GM12878 (cell line): ENCODE results near the gene UBR2. TPM values are rescaled to one million over a fixed set of nuclear protein-coding genes. Genes with fewer than 3 reads are reported as not detected.

Experiments
- ATAC-seq: fragments of 200-7000 bp; cut with Tn5 transposase; 3 replicates; pipeline ENCODE4 v1.9.1; 2020; ENCODE audit warnings: mild to moderate bottlenecking, moderate library complexity
- BruUV-seq: library from RNA; stranded (reverse); fragments of 400-500 nt; replicated peaks from 2 replicates; lab custom pipeline; 2021; lab: Mats Ljungman, UMichigan
- CTCF ChIA-PET: fragments of 300-600 bp; sonication (Branson Sonifier 250); formaldehyde crosslinking; extraction: SDS; loops from one replicate; lab custom pipeline; 2021; ENCODE audit warnings: inconsistent platforms; lab: Yijun Ruan, JAX
- POLR2A ChIA-PET: fragments of 350-600 bp; formaldehyde crosslinking; extraction: SDS; loops from one replicate; lab custom pipeline; 2021; ENCODE audit warnings: inconsistent platforms; lab: Charles Lee
- RAD21 ChIA-PET: fragments of 300-600 bp; sonication (Branson Sonifier 250); formaldehyde crosslinking; loops from one replicate; lab custom pipeline; 2023; ENCODE audit warnings: antibody characterized with exemption; ENCODE audit not compliant: unreplicated experiment; lab: Charles Lee
- SMC1A ChIA-PET: fragments of 300-600 bp; sonication (Branson Sonifier 250); formaldehyde crosslinking; loops from one replicate; lab custom pipeline; 2023; ENCODE audit not compliant: unreplicated experiment, uncharacterized antibody; lab: Charles Lee
- DNase-seq: peaks from one replicate; pipeline ENCODE4 v3.0.0-alpha.2; 2011; ENCODE audit warnings: low read depth, low spot score
- FAIRE-seq: peaks from 3 replicates; lab custom pipeline; 2011; peaks lifted over from hg19 to GRCh38; lab: Jason Lieb, UNC
- H2AFZ ChIP-seq: 2 replicates; pipeline ENCODE4 v1.6.0; 2011; ENCODE audit warnings: low read depth, low read length, control low read depth; ENCODE audit not compliant: control insufficient read depth
- H3K27ac ChIP-seq: 2 replicates; pipeline ENCODE4 v1.5.1; 2011; ENCODE audit warnings: control low read depth; ENCODE audit not compliant: control insufficient read depth, insufficient read depth
- H3K27me3 ChIP-seq, 2 experiments: replicated peaks in 1 of 2; 2 replicates each; pipeline versions ENCODE4 v1.6.0 to v1.6.1; 2011; ENCODE audit warnings: low read length in 1 of 2; ENCODE audit not compliant: control insufficient read depth in 2 of 2, insufficient read depth in 2 of 2
- H3K36me3 ChIP-seq, 2 experiments: 2 replicates each; pipeline ENCODE4 v1.5.1; 2011; ENCODE audit warnings: low read length in 1 of 2; ENCODE audit not compliant: control insufficient read depth in 2 of 2, insufficient read depth in 2 of 2
- H3K4me1 ChIP-seq: 2 replicates; pipeline ENCODE4 v1.6.1; 2011; ENCODE audit warnings: mild to moderate bottlenecking, low read length, moderate library complexity, mixed read lengths; ENCODE audit not compliant: control insufficient read depth, insufficient read depth
- H3K4me2 ChIP-seq: 2 replicates; pipeline ENCODE4 v1.6.0; 2011; ENCODE audit warnings: control low read depth; ENCODE audit not compliant: control insufficient read depth, insufficient read depth
- H3K4me3 ChIP-seq: fragments of 200-600 bp; sonication (generic); 2 replicates; pipeline ENCODE4 v1.5.1; 2016
- H3K79me2 ChIP-seq: 2 replicates; pipeline ENCODE4 v1.6.0; 2011; ENCODE audit warnings: low read length; ENCODE audit not compliant: control insufficient read depth, insufficient read depth
- H3K9ac ChIP-seq: 2 replicates; pipeline ENCODE4 v1.8.0; 2011; ENCODE audit warnings: low read length, control low read depth, mixed read lengths; ENCODE audit not compliant: control insufficient read depth, insufficient read depth
- H3K9me3 ChIP-seq: replicated peaks from 3 replicates; pipeline ENCODE4 v1.5.1; 2011; ENCODE audit warnings: mild to moderate bottlenecking, low read length; ENCODE audit not compliant: control insufficient read depth, insufficient read depth
- H4K20me1 ChIP-seq: 2 replicates; pipeline ENCODE4 v1.6.0; 2011; ENCODE audit not compliant: control insufficient read depth, insufficient read depth
- POLR2A ChIP-seq: IDR thresholded peaks from 2 replicates; pipeline ENCODE4 v1.6.1; 2011; ENCODE audit warnings: low read depth, mild to moderate bottlenecking, low read length
- POLR2AphosphoS2 ChIP-seq: IDR thresholded peaks from 2 replicates; pipeline ENCODE4 v1.6.1; 2011; ENCODE audit warnings: low read depth, mild to moderate bottlenecking, low read length, improper control_type of control experiment, moderate library complexity
- RUNX3 ChIP-seq: IDR thresholded peaks from 2 replicates; pipeline ENCODE4 v1.6.1; 2012; ENCODE audit warnings: low read length, inconsistent platforms
- ZZZ3 ChIP-seq: IDR thresholded peaks from 2 replicates; pipeline ENCODE4 v1.6.1; 2011; ENCODE audit warnings: low read depth; ENCODE audit not compliant: control insufficient read depth, insufficient read length
- WGBS: methylation state at CpG from one replicate; pipeline ENCODE4 v1.1.6; 2016; ENCODE audit warnings: low lambda C conversion rate; ENCODE audit not compliant: insufficient replicate concordance, insufficient coverage; ENCODE audit errors: missing lambda C conversion rate; 5-methylcytosine and 5-hydroxymethylcytosine counted together
- in situ Hi-C: fragments of 300-500 bp; cut with MboI; formaldehyde crosslinking; loops from 9 replicates; pipeline ENCODE4 v1.14.3; 2018; ENCODE audit warnings: mixed read lengths
- intact Hi-C: fragments of 100-400 bp; cut with micrococcal nuclease; formaldehyde crosslinking; loops from one replicate; pipeline ENCODE4 v1.14.2; 2022; ENCODE audit not compliant: unreplicated experiment
- polyA plus RNA-seq, 11 experiments: library from polyadenylated mRNA; depleted of rRNA in 4 of 11; unstranded in 6 of 11; stranded (reverse) in 5 of 11; fragments of >200 nt; fragmentation: Nextera tagmentation in 4 of 11; fragmentation: Illumina TruSeq in 1 of 11; extraction: Ambion mirVana in 4 of 11; extraction: Trizol in 1 of 11; gene quantifications; 1 replicate in 1 of 11; 2 replicates in 10 of 11; pipeline versions ENCODE4 v1.2.1 to v1.2.3, GENCODE V29; 2011 to 2016; ENCODE audit warnings: inconsistent platforms in 2 of 11, missing spikeins in 2 of 11, low read depth in 1 of 11
- total RNA-seq, 4 experiments: library from RNA; depleted of rRNA in 3 of 4; stranded (reverse); fragments of >200 nt in 3 of 4; fragmentation: Illumina TruSeq in 1 of 4; extraction: Trizol in 1 of 4; gene quantifications; 2 replicates each; pipeline versions ENCODE4 v1.2.1 to v1.2.3, GENCODE V29; 2013 to 2021

The UBR2 gene
- total and polyA plus RNA-seq, 10 of the 15 experiments (the other 5 are each of a cell fraction or from before 2014, with no cell fraction given) = 2.3 to 18.4 (median 9.6) TPM

DNA sequence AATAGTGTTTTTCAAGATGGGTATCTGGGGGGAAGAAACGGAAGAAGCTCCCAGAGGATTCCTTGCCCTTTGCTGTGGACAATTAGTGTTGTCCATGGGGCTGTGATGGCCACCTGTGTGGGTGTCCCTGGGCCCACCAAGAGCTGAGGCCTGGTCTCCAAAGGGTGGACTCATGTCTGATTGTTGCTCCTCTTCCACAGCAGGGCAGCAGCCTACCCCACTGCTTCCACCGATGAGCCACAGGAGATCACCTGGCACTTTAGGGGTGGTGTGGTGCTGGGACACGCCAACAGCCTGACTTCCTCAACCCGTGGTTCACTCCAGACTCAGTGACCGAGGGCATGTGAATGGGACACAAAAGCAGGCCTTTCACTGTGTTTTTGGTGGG lies 133.4 kb downstream of the UBR2 start:
- Histone ChIP-seq H3K4me3 (no peak overlapping the region), H3K27ac (no peak overlapping the region), H3K36me3 (peaks cover 0 to 3% of the 10 kb centered on the region in 2 experiments; a peak in 1 of 4 replicates), H2AFZ (no peak overlapping the region), H3K4me1 (no peaks in the 10 kb centered on the region), H3K79me2 (no peaks in the 10 kb centered on the region), H3K9me3 (no peaks in the 10 kb centered on the region), H4K20me1 (no peaks in the 10 kb centered on the region), H3K27me3 (no peaks in the 10 kb centered on the region), H3K9ac (no peak overlapping the region), H3K4me2 (no peak overlapping the region)
- BruUV-seq = no TSS peak
- in situ Hi-C loops = no loop called here
- ChIA-PET SMC1A (interaction anchor here (1.3 kb wide), 1 partner anchor 29 kb away, joined by 4 read pairs; no protein-coding TSS in a partner anchor), CTCF (interaction anchor here (1.1 to 1.3 kb wide), 2 partner anchors 29 to 60 kb away, joined by 3 read pairs; no protein-coding TSS in a partner anchor), RAD21 (no interaction called here), POLR2A (no interaction called here)
- TF ChIP-seq RUNX3 (no peak), POLR2A (0 out of 2 replicates have a peak, but pooled peaks have one; percentile 28), POLR2AphosphoS2 (0 out of 2 replicates have a peak, but pooled peaks have one; percentile 35)
- no peak for ATAC-seq
- DNase-seq = no peak
- intact Hi-C loops = no loop called here
- WGBS = 79% methylated on average over 5 of the region's 5 CpGs
- FAIRE-seq = no peak

DNA sequence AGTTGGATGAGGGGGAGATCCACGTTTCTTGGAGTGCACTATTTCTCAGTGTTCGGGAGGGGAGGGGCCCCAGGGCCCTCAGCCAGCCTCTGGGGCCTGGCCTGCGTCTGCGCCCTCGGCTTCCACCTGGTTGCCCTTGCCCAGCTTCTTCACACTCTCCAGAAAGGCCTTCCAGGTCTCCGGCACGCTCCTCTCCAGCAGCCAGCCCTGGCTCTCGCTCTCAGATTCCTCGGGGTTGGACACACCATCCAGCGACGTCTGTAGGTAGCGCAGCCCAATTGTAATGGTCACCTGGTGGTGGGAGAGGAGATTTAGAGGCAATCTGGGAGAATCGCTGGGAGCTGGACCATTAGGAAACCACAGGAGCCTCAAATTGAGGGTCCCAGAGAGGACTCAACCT lies 134.4 kb downstream of the UBR2 start:
- no peak overlapping the region for H3K4me3 ChIP-seq
- SMC1A ChIA-PET = no interaction called here
- intact Hi-C loops = no loop called here
- no peaks in the 10 kb centered on the region for H4K20me1 ChIP-seq
- H3K4me1 ChIP-seq = no peaks in the 10 kb centered on the region
- RAD21 ChIA-PET = no interaction called here
- WGBS = 88% methylated on average over 13 of the region's 13 CpGs
- H3K27me3 ChIP-seq = no peaks in the 10 kb centered on the region
- no peak for TF ChIP-seq ZZZ3
- H3K9ac ChIP-seq = no peak overlapping the region
- ATAC-seq = no peak
- FAIRE-seq = no peak
- CTCF ChIA-PET = interaction anchor here (1.3 kb wide), 1 partner anchor 28 kb away, joined by 3 read pairs; no protein-coding TSS in a partner anchor
- H3K79me2 ChIP-seq = no peaks in the 10 kb centered on the region
- H3K9me3 ChIP-seq = no peaks in the 10 kb centered on the region
- no peak overlapping the region for H3K4me2 ChIP-seq
- POLR2A ChIA-PET = no interaction called here
- no peak overlapping the region for H3K27ac ChIP-seq
- H2AFZ ChIP-seq = no peak overlapping the region
- H3K36me3 ChIP-seq = peaks cover 0 to 3% of the 10 kb centered on the region in 2 experiments; a peak in 1 of 4 replicates
- no TSS peak for BruUV-seq
- DNase-seq = no peak
- in situ Hi-C loops = no loop called here
